ENCODE results near the gene SLC43A1.

The SLC43A1 gene

DNA sequence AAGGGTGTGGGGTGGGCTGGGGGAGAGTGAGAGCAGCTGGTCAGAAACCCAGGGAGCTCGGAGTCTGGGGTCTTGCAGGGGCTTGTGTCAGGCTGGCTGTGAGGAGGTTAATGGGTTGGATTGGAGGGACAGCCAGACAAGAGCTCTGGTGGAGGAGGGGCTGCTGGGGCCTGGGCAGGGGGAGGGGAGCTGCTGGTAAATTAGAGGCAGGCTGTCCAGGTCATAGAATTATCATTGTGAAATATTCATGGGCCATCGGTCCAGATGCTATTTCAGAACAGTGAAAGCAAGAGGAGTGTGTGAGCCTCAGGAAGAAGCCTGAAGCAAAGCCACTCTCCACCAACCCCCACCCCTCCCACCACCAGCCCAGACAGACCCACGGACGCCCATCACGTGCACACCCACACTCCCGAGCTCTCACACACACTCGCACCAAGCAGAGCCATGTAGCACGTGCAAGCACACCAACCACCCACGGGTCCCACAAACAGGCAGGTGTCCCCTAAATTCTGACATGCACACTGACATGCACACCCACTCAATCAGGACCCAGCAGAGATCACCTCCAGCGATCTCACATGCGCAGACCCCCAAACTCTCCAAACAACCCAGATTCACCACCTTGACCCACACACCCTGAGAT lies 36.4 kb downstream of the SLC43A1 start:
- no peak for DNase-seq

DNA sequence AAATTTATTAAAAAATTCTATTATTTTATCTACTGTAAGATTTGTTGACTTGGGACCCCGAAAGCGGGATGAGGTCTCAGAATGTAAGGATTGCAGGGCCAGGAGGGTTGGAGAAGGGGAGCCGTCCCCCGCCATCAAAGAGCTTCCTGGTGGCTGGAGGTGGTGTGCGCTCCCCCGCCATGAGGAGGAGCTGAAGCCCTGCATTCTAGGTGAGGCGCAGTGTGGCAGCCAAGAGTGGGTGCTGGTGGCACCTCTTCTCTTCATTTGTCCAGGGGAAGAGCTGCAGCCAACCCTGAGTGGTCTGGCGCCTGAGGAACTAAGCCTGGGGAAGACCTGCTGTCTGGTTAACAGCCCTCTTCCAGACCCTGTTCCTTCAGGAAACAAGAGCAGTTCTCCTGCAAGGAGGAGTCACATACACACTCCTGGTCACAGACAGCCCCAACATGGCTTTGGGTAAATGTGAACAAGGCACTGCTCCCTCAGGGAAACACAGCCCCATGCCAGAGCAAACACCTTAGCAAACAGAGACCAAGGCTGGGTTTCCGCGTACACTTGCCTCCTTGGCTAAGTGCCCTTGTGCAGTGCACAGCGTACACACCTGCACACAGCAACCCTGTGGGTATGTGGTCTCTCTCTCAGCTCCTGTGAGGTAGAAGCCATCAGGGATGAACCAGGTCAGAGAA lies 37.9 kb downstream of the SLC43A1 start:
- DNase-seq: no peak

DNA sequence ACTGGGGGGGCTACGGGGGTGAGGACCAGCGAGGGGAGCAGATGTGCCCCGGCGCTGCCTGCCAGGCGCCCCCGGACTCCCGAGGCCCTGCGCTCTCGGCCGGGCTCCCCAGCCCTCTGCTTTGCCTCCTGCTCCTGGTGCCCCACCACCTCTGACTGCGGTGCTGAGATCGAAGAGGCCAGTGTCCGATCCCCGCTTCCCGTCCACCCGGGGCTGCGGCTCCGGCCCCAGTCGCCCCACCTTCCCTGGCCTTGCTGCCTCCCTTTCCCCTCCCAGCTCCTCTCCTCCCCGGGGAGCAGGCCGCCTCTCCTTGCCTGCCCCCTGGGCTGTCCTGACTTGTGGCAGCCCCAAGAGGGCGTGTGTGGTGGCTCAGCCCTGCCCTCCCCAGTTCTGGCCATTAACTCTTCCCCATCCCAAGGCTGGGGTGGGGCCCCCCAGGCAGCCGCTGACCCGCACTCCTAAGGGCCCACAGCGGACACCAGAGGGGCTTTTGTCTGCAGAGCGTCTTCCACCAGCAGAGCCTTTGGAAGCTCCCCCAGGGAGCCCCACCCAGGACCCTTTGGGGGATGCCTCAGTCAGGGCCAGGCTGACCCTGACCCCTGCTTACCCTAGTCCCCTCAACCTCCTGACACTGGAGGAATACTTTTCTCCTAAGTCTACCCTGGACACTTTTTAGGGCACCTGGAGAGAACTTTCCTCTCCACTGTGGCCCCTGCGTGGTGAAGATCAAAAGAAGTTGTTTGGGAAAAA lies 38.6 kb downstream of the SLC43A1 start:
- DNase-seq: peak; percentile 99

DNA sequence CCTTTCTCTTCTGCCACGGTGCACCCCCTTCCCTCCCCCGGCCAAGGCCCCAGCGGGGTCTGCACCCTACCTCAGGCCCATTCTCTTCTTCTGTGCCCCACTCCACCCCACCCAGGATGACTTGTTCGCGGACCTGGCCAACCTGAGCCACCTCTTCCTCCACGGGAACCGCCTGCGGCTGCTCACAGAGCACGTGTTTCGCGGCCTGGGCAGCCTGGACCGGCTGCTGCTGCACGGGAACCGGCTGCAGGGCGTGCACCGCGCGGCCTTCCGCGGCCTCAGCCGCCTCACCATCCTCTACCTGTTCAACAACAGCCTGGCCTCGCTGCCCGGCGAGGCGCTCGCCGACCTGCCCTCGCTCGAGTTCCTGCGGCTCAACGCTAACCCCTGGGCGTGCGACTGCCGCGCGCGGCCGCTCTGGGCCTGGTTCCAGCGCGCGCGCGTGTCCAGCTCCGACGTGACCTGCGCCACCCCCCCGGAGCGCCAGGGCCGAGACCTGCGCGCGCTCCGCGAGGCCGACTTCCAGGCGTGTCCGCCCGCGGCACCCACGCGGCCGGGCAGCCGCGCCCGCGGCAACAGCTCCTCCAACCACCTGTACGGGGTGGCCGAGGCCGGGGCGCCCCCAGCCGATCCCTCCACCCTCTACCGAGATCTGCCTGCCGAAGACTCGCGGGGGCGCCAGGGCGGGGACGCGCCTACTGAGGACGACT lies 39.3 kb downstream of the SLC43A1 start:
- DNase-seq: no peak

DNA sequence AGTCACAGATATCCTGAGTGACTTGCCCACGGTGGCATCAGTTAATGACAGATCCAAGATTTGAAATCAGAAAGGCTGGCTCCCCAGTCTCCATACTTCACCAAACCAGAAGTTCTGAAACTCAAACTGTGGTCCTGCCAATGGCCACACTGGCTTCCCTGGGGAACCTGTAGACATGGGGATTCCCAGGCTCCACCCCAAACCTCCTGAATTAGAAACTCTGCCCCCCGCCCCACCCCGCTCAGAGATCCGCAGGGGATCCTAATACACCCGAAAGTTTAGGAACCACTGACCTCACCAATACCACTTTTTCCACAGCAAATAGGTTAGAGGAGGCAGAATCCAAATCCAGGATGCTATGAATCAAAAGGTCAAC lies 39.8 kb downstream of the SLC43A1 start:
- no peak for DNase-seq

DNA sequence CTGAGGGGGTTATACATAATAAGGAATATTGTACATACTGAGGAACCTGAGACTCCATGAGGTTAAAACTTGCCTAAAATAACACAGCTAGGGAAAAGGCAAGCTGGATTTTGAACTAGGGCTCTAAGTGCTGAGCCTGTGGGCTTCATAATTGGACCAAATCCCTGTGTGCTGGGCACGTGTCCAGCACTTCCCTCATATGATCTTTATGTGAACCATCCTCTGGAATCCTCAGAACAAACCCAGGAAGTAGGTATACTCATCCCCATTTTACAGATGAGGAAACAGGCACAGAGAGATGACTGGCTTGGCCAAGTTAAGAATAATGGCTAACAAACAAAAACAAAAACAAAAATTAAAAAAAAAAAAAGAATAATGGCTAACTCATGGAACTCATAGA lies 40.3 kb downstream of the SLC43A1 start:
- no peak for DNase-seq

DNA sequence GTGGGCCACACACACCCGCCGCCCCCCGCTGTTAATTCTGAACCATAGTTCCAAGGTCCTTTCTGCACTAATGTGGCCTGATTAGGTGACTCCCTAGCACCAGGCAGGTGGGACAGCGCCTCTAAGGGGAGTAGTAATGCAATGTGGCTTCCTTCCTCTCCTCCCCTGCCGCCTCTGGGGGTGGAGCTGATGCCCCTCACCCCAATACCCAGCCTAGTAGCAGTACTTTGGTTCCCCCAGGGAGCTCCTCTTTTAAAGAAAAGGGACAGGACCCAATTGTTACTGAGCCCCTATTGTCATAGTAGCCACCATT lies 40.7 kb downstream of the SLC43A1 start:
- no peak for DNase-seq

DNA sequence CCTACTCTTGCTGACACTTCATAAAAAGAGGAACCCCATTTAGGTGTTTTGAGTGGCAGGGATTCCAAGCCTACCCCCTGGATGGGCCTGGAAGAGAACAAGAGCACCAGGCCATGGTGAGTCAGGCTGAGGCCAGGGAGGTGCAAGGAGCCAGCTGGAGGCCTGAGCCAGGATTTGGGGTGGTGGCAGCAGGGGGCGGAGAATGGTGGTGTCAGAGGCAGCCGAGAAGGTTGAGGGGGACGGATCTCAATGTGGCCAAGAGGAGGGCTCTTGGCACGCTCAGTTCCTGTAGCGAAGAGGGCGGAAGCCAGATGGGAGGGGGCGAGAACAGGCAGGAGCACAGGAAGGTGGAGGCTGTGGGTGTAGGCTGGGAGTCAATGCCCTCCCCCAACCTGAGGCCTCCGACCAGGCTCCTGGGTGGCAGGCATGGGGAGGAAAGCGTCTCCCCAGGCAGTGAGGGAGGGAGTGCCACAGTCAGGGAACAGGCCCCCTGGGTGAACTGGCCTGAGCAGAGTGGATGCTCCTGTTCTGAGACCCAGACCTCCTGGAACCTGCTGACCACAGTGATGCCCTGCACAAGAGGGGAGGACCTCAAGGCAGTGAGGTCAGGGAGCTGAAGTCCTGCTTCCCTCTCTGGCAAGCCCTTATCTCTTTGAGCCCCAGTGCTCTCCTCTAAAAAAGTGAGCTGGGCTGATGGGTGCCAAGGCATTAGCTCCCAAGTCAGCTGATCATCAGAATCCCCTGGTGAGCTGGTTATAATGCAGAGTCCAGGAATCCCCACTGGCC lies 41.3 kb downstream of the SLC43A1 start:
- DNase-seq: no peak

DNA sequence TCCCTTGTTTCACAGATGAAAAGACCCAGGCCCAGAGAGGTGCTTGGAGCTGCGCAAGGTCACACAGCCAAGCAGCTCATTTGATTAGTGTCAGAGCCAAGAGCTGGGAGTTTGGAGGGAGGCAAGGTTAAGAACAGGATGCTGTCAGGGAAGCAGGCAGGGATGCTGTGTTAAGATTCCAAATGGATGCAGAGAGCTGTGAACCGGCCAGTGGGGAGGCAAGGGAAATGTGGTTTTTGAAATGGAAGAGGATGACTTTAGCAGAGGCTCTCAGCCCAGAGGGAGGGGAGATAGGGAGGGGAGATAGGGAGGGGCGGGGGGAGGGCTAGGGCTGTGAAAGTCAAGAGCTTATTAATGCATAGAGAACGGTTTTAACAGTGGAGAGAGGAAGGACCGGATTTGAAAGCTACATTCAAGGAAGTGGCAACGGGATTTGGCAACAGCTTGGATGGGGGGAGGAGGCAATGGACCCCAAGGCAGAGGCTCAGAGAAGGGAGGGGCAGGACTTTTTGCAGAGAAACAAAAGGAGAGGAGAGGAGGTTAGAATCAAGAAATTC lies 42.1 kb downstream of the SLC43A1 start:
- no peak for DNase-seq

DNA sequence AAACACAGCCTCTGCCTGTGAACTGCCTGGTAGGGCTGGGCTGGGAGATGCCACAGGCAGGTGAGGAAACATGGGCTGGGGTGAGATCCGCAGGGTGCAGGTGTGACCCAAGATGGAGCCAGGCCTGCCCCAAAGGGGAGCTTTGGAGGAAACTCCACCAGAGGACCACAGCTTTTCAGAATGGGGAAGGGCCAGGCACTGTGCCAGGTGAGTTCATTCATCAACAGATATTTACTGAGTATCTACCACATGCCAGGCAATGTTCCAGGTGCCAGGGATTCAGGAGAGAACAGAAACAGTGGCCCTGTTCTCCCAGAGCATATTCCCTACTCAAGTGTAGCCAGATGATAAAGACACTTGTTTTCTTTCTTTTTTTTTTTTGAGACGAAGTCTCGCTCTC lies 44.0 kb downstream of the SLC43A1 start:
- no peak for DNase-seq

DNA sequence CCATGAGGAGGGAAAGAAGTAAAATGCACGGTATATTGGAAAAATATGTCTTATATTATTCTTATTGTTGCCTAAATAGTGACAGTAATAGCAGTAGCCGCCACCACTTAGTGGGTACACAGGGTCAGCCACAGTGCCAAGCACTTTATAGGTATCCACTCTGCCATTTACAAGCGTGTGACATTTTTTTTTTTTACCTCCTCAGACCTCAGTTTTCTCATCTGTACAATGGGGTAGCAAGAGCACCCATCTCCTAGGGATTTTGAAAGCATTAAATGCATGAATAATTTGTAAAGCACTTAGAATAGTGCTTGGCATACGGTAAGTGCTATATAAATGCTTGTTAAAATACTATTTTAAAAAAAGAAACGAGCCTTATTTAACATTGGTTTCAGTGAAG lies 46.2 kb downstream of the SLC43A1 start:
- no peak for DNase-seq

DNA sequence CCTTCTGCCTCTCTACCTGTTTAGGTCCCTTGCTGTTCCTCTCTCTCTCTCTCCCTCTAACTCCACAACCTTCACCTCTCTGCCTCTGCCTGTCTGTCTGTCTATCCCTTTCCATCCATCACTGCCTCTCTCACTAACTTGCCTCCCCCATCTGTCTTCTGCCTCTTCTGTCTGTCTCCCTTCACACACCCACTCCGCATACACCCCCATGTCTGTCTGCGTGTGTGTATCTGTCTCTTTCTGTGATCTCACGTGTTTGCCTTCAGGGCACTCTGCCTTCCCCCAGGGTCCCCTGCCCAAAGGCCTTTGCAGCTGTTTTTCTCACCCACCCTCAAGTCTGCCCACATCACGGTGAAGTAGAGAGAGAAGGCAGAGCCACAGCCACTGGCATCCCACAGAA lies 47.2 kb downstream of the SLC43A1 start:
- no peak for DNase-seq

DNA sequence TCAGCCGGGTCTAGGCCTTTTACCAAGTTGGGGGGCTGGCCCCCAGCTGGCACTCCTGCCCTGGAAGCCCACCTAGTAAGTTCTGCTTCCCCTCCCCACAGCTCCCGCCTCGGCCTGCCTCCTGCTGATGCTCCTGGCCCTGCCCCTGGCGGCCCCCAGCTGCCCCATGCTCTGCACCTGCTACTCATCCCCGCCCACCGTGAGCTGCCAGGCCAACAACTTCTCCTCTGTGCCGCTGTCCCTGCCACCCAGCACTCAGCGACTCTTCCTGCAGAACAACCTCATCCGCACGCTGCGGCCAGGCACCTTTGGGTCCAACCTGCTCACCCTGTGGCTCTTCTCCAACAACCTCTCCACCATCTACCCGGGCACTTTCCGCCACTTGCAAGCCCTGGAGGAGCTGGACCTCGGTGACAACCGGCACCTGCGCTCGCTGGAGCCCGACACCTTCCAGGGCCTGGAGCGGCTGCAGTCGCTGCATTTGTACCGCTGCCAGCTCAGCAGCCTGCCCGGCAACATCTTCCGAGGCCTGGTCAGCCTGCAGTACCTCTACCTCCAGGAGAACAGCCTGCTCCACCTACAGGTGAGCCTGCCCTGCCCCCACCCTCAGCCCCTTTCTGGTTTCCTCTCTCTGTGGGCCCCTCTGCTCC lies 47.9 kb downstream of the SLC43A1 start:
- no peak for DNase-seq

DNA sequence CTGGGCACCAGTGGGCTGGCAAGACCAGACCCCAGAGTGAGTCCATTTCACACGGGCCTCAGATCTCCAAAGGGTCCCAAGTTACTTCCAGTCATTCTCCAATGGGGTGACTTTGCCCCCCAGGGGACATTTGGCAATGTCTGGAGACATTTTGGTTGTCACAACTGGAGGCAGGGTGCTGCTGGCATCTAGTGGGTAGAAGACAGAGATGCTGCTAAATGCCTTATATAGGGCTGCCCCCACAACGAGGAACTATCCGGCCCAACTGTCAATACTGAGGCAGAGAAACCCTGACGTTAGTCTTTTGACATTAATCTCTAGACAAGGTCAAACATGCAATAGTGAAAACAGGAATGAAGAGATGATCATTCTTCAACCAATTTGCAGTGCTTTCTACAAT lies 48.8 kb downstream of the SLC43A1 start:
- DNase-seq: no peak

DNA sequence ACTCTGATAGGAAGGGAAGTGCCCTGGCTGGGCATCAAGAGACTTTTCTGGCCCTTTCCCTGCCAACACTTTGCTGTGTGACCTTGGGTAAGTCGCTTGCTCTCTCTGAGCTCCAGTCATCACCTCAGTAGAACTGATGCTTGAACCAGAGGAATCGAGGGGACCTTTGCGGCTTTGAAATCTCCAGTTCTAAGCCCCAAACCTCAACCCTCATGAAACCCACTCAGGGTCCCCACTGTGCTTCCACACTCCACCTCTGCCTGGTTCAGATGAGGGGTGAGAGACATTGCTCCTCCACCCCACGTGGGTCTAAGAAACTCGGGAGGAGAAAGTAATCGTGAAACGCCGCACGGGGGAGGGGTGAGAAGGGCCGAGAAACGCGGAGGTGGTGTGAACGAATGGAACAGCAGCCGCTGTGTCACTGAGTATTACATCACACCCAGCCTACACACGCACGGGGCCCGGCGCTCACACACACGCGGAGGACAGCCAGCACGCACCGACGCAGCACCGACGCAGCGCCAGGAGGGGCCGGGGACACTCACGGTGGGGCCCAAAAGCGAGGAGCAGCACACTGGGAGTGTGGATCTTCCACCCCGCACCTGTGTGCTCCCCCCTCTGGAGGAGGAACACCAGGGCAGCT lies 50.8 kb downstream of the SLC43A1 start:
- no peak for DNase-seq

DNA sequence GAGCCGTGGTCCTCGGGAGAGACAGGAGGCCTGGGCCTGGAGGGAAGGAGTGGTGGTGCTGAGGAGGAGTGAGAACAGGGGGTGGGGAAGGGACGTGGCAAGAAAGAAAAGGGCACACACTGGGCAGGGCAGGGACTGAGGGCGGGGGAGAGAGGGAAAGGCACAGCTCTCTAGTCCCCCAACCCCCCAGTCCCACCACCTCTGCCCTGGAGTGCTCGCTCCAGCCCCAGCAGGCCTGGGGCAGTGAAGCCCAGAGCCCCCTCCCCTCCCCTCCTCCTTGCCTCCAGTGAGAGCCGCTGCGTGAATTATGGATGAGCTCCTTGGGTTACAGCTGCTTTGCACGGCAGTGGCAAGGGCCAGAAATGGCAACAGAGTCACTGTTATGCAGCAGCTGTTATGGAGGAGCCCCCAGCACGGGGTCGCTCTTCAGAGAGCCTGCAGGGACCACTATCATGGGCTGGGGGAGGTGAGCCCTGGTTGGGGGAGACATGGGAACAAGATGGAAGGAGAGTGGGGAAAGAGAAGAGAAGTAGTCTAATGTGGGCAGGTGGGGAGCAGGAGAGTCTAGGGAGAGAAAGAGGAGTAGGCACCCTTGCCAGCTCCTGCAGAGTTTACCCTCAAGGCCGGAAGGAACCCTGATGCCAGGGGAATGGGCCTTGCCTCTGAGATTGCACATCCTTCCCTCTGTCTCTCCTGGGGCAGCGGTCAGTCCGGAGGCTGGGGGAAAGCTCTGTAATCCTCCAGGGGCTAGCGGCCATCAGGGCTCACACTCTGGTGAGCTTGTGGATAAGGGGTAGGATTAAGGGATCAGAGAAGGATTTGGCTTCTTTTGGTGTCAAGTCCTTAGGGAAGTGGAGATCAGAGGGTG lies 51.6 kb downstream of the SLC43A1 start:
- DNase-seq: peak; percentile 44

DNA sequence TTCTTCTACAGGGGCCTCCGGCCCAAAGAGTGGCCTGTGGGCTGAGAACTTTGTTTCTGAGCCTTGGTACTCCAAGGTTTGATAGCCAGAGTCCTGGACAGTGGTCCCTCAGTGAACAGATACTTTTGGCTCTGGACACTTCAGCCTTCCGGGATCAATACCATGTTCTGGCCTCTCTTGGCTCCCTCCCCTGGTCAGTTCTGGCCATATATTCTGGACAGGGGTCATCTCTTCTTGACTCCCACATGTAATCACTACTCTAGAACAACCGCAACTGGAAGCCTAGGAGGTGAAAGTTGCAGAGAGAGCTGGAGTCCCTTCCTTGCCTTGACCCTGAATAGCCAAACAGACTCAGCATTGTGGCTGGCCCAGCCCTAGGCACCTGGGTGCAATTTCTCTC lies 52.9 kb downstream of the SLC43A1 start:
- DNase-seq: no peak

DNA sequence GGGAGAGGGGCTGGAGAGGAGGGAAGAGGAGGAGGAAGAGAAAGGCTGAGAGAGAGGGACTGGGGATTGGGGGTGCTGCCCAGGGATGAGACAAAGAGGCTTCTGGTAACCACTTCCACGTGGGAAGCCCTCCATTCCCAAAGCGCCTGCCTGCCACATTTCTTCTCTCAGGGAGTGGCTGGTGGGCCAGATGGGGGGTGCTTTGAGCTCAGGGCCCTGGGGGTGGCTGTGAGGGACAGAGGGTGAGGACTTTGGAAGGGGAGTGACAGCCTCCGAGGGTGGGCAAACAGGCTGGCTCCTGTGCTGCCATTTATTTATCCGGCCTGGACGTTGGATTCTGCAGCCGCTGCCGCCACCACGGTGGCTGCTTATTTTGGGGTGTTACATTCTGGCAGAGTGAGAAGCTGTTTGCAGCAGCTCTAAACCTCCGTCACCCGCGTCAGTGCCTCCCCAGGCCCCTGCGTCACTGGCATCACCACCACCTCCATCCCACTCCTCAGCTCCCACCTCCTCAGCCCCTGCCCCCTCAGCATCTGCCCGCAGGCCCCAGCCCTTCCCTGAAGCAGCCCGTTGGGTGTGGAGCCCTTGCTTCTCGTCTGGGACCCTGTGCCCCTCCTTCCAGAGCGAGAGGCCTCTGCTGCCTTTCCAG lies 53.5 kb downstream of the SLC43A1 start:
- no peak for DNase-seq

DNA sequence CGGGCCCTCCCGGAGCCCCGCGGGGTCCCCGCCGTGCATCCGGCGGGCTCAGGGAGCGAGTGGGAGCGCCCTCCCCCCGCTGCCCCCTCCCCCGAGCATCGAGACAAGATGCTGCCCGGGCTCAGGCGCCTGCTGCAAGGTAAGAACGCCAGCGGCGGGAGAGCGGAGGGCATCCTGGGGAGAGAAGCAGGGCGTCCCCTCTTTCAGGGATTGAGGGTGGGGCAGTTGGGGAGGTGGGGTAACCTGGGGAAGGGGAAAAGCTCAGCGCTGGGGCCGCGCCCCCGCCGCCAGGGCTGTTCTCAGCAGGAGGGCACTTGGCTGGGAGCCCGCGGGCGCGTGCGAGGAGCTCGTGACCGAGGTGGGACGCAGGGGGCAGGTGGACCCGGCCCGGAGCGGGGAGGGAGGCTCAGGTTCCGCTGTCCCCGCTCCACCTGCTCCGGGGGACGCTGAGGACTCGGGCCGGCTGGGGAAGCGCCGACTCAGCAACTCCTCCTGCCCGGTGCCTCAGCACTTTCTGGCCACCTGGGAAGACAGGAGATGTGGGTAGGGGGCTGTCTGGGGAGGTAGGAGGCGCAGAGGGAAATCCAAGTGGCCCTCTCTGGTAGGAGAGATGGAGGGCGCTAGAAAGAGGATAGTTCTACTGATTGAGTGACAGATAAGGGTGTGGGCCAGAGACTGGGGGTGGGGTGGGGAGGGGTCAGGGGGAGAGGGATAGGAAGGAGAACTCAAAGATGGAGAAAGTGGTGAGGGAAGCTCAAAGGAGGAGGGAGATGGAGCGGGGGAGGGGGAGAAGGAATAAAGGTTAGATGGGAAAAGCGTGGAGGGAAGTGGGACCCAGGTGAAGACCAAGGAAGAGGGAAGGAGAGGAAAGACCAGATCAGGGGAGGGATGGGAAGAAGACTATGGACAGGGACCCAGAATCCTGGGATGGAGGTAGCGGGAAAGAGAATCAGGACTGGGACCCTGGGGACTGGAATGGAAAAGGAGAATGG lies 54.4 kb downstream of the SLC43A1 start:
- peak; percentile 60 for DNase-seq
